HG02798 (cell line): Measurements from ENCODE around the gene SPESP1.

Experiments used
- ATAC-seq: cut with Tn5 transposase; IDR thresholded peaks from one replicate; pipeline ENCODE4 v1.9.1; 2021; ENCODE audit warnings: mild to moderate bottlenecking; ENCODE audit not compliant: unreplicated experiment, poor library complexity

Gene SPESP1

GRCh38 chr15:68930268-68931022 lies at the start of gene SPESP1:
SPESP1 (plus strand) TSS chr15:68930525; CDS start chr15:68930654, 129 bp downstream.
- ATAC-seq = peak; percentile 86

DNA sequence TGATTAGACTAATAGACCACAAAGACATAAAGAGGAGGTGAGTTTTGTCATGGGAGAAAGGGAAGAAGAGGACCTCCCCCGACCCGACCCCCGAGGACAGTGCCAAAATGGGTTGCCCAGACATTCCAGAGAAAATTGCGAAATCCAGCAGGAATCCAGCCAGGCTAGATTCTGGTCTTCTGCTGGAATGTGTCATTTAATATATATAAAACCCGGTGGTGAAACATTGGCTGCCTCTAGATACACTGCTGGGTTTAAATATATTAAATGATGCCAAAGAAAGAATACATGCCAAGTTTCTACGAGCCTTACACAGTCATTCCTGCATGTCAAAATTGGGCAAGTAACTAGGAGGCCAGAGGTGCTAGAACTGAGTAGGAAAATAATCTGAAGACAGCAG lies 45.3 kb upstream of the SPESP1 start:
- no peak for ATAC-seq

GRCh38 chr15:68887120-68887519 lies 43.2 kb upstream of the SPESP1 start:
- no peak for ATAC-seq

DNA sequence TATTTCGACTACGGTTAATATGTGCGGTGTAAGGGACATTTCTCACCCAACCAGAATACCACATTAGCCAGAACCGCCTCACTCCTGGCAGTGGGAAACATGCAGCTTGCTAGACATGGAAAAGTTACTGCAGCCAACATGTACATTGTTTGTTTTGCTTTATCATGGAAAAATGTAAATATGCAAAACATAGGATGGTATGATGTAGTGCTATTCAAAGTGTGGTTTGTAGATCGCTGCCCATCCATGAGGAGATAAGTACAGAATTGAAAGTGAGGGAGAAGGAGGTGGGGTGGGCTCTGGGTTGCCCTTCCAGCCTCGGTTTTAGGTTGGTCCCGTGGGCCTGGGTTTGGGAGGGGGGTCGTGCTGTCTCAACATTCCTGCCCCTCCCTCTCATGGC lies 42.5 kb upstream of the SPESP1 start:
- no peak for ATAC-seq

DNA sequence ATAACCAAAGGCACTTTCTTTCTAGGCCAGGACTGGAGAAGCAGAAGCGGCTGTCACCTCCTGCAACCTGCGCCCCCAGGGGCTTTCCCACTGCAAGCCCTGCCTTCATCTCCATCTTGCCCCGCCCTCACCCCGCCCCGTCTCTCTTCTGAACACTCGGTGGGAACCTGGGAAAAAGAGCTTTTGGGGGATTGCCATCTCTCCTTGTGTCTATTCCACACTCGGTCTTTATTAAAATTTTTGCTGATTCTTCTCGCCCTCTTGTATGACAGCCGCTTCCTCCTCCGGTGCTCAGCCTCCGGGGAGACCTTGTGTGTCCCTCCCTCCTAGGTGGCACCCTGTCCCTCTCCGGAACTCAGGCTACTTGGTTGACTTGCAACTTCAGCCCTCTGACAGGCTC lies 41.9 kb upstream of the SPESP1 start:
- ATAC-seq = no peak

GRCh38 chr15:68894208-68894607 lies 36.1 kb upstream of the SPESP1 start:
- no peak for ATAC-seq

DNA sequence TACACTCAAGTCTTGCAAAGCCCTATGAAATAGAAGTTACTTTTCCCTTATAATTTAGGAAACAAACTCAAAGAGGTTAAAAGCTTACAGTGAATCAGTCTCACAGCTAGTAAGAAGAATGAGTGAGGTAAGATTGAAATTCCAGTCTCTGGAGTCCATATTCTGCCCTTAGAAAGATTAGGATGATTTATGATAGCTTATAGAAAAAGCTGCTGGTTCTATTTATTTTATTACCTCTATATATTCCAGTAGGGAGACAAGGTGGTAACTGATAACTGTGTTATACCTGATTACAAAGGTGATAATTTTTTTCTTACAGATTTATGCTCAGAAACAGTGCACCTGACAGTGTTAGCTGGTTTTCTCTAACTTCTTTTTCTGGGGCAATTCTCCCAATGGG lies 34.1 kb upstream of the SPESP1 start:
- no peak for ATAC-seq

GRCh38 chr15:68897016-68897415 lies 33.3 kb upstream of the SPESP1 start:
- no peak for ATAC-seq

- ATAC-seq = no peak
These were observed 30.3 kb upstream of the SPESP1 start for GRCh38 chr15:68900027-68900426.

GRCh38 chr15:68907396-68907923 lies 22.9 kb upstream of the SPESP1 start:
- no peak for ATAC-seq

- no peak for ATAC-seq
These were observed 20.7 kb upstream of the SPESP1 start for GRCh38 chr15:68909601-68910100.

DNA sequence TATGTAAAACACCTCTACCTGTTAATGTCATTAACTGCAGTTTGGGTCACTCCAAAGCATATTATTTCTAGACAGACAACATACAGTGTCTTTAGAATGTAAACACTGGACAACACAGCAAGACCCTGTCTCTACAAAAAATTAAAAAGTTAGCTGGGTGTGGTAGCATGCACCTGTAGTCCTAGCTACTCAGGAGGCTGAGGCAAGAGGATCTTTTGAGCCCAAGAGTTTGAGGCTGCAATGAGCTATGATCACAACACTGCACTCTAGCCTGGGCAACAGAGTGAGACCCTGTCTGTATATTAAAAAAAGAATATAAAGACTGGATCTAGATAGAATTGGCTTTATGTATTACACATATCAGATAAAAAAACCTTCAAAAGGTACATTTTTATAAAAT lies 20.0 kb upstream of the SPESP1 start:
- no peak for ATAC-seq

GRCh38 chr15:68910816-68911215 lies 19.5 kb upstream of the SPESP1 start:
- no peak for ATAC-seq

DNA sequence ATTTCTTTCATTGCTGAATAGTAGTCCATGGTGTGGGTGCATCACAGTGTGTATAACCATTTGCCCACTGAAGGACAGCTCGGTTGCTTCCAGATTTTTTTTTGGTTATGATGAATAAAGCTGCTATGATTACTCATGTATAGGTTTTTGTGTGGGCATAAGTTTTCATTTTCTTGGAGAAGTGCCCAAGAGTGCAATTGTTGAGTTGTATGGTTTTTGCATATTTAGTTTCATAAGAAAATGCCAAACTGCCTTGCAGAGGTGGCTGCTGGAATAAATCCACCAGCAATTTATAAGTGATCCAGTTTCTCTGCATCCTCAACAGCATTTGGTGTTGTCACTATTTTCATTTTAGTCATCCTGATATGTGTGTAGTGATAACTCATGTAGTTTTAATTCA lies 8.4 kb upstream of the SPESP1 start:
- no peak for ATAC-seq

DNA sequence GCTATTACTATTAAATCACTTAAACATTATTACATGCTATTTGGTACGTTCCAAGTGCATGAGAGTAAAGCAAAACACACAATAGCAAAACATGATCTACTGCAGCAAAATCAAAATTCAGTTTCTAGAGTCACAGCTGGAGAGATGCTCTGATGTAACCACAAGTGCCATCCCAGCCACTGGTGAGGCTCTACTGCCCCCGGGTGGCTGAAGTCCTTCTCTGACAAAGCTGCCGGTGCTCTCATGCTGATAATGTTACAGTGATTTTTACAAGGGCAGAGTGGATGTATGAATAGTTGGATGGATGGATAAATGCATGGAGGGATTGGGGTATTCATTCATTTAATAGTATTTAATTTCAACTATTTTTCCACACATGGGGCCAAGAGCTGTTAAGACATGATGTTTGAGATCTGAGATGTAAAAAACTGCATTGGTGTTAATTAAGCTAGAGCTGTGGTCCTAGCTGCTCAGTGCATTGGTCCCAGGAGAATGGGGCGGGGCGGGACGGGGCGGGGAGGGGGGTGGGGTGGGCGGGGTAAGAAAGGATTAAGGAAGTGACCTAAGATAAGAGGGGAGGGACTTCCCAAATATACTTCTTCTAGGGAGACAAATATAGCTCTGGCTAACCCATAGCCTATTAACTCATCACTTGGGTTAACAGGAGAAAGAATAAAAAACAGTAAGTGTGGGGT lies 5.3 kb upstream of the SPESP1 start:
- ATAC-seq = peak; percentile 62

- ATAC-seq = no peak
These were observed 2.7 kb downstream of the SPESP1 start for GRCh38 chr15:68933001-68933400.

- no peak for ATAC-seq
These were observed 4.0 kb downstream of the SPESP1 start for GRCh38 chr15:68934341-68934740.

DNA sequence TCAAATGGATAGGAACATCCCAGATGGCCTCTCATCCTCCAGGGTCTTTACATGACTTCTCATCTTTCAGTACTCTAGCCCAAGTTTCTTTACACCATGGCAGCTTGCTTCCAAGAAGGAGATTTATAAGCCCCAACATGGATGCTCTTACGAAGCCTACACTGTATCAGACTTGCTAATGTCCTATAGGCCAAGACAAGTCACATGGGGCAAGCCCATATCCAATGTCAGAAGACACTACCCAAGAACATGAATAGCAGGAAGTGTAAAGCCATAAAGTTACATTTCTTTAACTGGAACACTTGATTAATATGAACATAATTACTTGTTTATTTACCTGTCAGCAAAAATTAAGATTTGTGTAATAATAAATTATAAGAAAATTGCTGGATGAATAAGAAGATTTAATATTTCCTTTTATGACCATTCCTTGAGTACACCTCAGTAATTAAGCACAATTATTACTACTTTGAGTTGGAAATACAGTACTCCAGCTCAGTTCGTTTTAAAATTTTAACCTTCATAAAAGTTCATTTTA lies 5.1 kb downstream of the SPESP1 start:
- ATAC-seq = no peak

DNA sequence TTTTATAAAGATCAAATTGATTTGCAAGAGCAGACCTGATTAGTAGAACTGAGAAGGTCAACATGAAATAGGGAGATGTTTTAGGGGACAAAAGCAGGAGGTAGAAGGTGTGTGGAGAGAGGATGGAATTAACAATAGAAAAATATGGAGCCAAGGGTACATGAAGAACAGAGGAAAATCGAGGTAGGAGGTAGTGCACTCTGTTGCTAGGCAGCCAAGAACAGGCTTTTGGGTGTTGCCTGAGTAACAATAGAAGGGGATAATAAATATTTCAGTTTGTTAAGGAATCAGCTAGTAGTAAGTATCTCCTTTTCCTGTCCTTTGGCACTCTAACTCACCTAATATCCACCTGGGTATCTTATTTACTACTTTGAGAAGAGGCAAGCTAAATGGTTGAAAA lies 9.2 kb downstream of the SPESP1 start:
- ATAC-seq = no peak

GRCh38 chr15:68951813-68952212 lies 21.5 kb downstream of the SPESP1 start:
- no peak for ATAC-seq

DNA sequence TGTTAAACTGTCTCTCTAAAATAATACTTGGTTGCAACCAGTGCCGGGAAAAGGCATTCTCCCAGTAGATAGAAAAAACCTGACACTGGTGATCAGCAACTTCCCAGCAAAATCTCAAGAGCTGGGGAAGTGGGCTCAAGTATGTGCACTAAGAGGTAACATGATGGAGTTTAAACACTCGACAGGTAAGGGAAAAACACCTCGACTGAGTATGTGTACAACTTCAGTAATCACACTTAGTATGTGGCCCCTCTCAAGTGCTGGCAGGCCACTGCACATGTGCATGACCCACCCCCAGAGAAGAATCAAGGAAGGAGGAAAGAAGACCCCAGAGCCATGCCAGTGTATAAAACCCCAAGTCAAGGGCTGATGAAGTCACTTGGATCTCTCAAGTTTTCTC lies 27.4 kb downstream of the SPESP1 start:
- no peak for ATAC-seq
